HG02642 (cell line): ENCODE data around the gene GPX2.
"Not testable (repeated sequence)": the region's sequence is repeated elsewhere in the genome, so short reads cannot be mapped to it uniquely, and the experiment has no call there.

ENCODE experiments used
- ATAC-seq: cut with Tn5 transposase; IDR thresholded peaks from one replicate; pipeline ENCODE4 v1.9.1; 2021; ENCODE audit warnings: mild to moderate bottlenecking; ENCODE audit not compliant: unreplicated experiment, poor library complexity

Gene GPX2

GRCh38 chr14:64915797-64916196 is 26.7 kb downstream of the GPX2 start:
- ATAC-seq: no peak

- ATAC-seq: no peak
These were observed 27.5 kb downstream of the GPX2 start for GRCh38 chr14:64915029-64915424.

GRCh38 chr14:64914237-64915028 is 28.1 kb downstream of the GPX2 start, which contains the start of gene CHURC1:
TSS of gene CHURC1 (plus strand) at chr14:64914455. CDS start at chr14:64914496, 41 bp downstream.
- peak; percentile 98 for ATAC-seq

GRCh38 chr14:64913477-64913876 is 29.1 kb downstream of the GPX2 start:
- ATAC-seq: not testable (repeated sequence)

GRCh38 chr14:64912261-64912660 is 30.3 kb downstream of the GPX2 start:
- ATAC-seq: no peak

- no peak for ATAC-seq
These were observed 31.6 kb downstream of the GPX2 start for GRCh38 chr14:64910847-64911495.

GRCh38 chr14:64906022-64906421 is 36.5 kb downstream of the GPX2 start:
- no peak for ATAC-seq

GRCh38 chr14:64899958-64900357 is 42.6 kb downstream of the GPX2 start:
- no peak for ATAC-seq

- no peak for ATAC-seq
These were observed 50.6 kb downstream of the GPX2 start for GRCh38 chr14:64891839-64892375.

GRCh38 chr14:64891173-64891838 is 51.2 kb downstream of the GPX2 start:
- no peak for ATAC-seq

- ATAC-seq: no peak
These were observed 53.2 kb downstream of the GPX2 start for GRCh38 chr14:64889352-64889751.
